Frontal cortex (tissue), 4 donors: Measurements from ENCODE around the gene ERGIC1. TPM values are rescaled to one million over a fixed set of nuclear protein-coding genes. Genes with fewer than 3 reads are reported as not detected.

Source experiments
- DNase-seq, 2 donors: peaks; one replicate each; pipeline ENCODE4 v3.0.0; 2012; ENCODE audit warnings: low spot score in 2 of 2
- FAIRE-seq: peaks from 2 replicates; lab custom pipeline; 2012; peaks lifted over from hg19 to GRCh38; lab: Jason Lieb, UNC
- total RNA-seq: library from RNA; depleted of rRNA; stranded (reverse); fragments of >200 nt; gene quantifications from one replicate; pipeline ENCODE4 v1.2.3, GENCODE V29; 2014
- donor health status: control.
- donor health status: control.
- donor health status: control.

ERGIC1 gene
- total RNA-seq, 1 donor from 2014 or later, result 33.0 TPM

GRCh38 chr5:172953776-172954675, 120.0 kb downstream of the ERGIC1 start:
- FAIRE-seq (no peak), DNase-seq (no peak)

GRCh38 chr5:172954751-172955159, 120.7 kb downstream of the ERGIC1 start:
- no peak for DNase-seq
- no peak for FAIRE-seq

GRCh38 chr5:172956228-172956627, 122.2 kb downstream of the ERGIC1 start:
- DNase-seq (no peak), FAIRE-seq (no peak)

GRCh38 chr5:172956936-172957335, 122.9 kb downstream of the ERGIC1 start:
- FAIRE-seq (no peak), DNase-seq (peak in 1 of 2 donors; percentile 33)

- no peak for FAIRE-seq
- no peak for DNase-seq
Measured at GRCh38 chr5:172957458-172957857, 123.4 kb downstream of the ERGIC1 start.

- FAIRE-seq, result no peak
- peak; percentile 68 to 88 for DNase-seq
Measured at GRCh38 chr5:172958331-172959046, 124.4 kb downstream of the ERGIC1 start.

GRCh38 chr5:172959824-172960799, 126.1 kb downstream of the ERGIC1 start:
- FAIRE-seq (no peak), DNase-seq (no peak)

- no peak for FAIRE-seq
Measured at GRCh38 chr5:172969921-172970320, 135.9 kb downstream of the ERGIC1 start.

GRCh38 chr5:172971482-172971881, 137.4 kb downstream of the ERGIC1 start:
- DNase-seq, result no peak
- FAIRE-seq, result no peak

More at GRCh38 chr5:172969921-172970320, 135.9 kb downstream of the ERGIC1 start:
- no peak for DNase-seq

GRCh38 chr5:172972552-172972951, 138.5 kb downstream of the ERGIC1 start:
- DNase-seq, result no peak
- no peak for FAIRE-seq

GRCh38 chr5:172973127-172973916, 139.3 kb downstream of the ERGIC1 start:
- DNase-seq, result no peak
- no peak for FAIRE-seq

GRCh38 chr5:172973931-172974330, 139.9 kb downstream of the ERGIC1 start:
- no peak for DNase-seq
- FAIRE-seq, result no peak

GRCh38 chr5:172975289-172975688, 141.2 kb downstream of the ERGIC1 start:
- DNase-seq, result no peak
- FAIRE-seq, result no peak

GRCh38 chr5:172979778-172980177, 145.7 kb downstream of the ERGIC1 start:
- no peak for DNase-seq

GRCh38 chr5:172981931-172982330, 147.9 kb downstream of the ERGIC1 start:
- no peak for FAIRE-seq
- DNase-seq, result no peak

More at GRCh38 chr5:172979778-172980177, 145.7 kb downstream of the ERGIC1 start:
- no peak for FAIRE-seq

GRCh38 chr5:172983542-172984243, 149.6 kb downstream of the ERGIC1 start, which contains the start of gene ATP6V0E1:
ATP6V0E1 (plus strand) TSS chr5:172983771; CDS start chr5:172983861, 90 bp downstream.
- DNase-seq, result peak; percentile 93 to 96
- FAIRE-seq, result no peak

GRCh38 chr5:172984244-172984953, 150.3 kb downstream of the ERGIC1 start:
- no peak for FAIRE-seq

GRCh38 chr5:172985596-172985995, 151.5 kb downstream of the ERGIC1 start:
- DNase-seq (no peak), FAIRE-seq (no peak)

More at GRCh38 chr5:172984244-172984953, 150.3 kb downstream of the ERGIC1 start:
- peak; percentile 52 to 64 for DNase-seq
